H9 (cell line): ENCODE results near the gene OMA1. TPM values are rescaled to one million over a fixed set of nuclear protein-coding genes. Genes with fewer than 3 reads are reported as not detected.

Source experiments
- DNase-seq: peaks from one replicate; pipeline ENCODE4 v3.0.0-alpha.2; 2017
- H2AFZ ChIP-seq: one replicate; pipeline ENCODE4 v1.6.1; 2013; ENCODE audit warnings: mild to moderate bottlenecking, low read length, control low read depth, moderate library complexity
- H2AK5ac ChIP-seq: 2 replicates; pipeline ENCODE4 v1.6.1; 2013; ENCODE audit warnings: low read length, control low read depth, mixed read lengths; ENCODE audit not compliant: insufficient read length
- H2BK120ac ChIP-seq: one replicate; pipeline ENCODE4 v1.6.1; 2013; ENCODE audit warnings: low read depth, mild to moderate bottlenecking, low read length, control low read depth, inconsistent platforms; ENCODE audit not compliant: poor library complexity, severe bottlenecking
- H2BK12ac ChIP-seq: 2 replicates; pipeline ENCODE4 v1.6.1; 2013; ENCODE audit warnings: low read length, control low read depth, mixed read lengths, low read depth; ENCODE audit not compliant: insufficient read length
- H2BK15ac ChIP-seq: 2 replicates; pipeline ENCODE4 v1.6.1; 2013; ENCODE audit warnings: low read depth, low read length, control low read depth
- H2BK20ac ChIP-seq: one replicate; pipeline ENCODE4 v1.6.1; 2013; ENCODE audit warnings: low read depth, mild to moderate bottlenecking, low read length, control low read depth, inconsistent platforms; ENCODE audit not compliant: poor library complexity, severe bottlenecking
- H2BK5ac ChIP-seq: 2 replicates; pipeline ENCODE4 v1.6.1; 2013; ENCODE audit warnings: low read length, control low read depth, mixed read lengths; ENCODE audit not compliant: insufficient read length
- H3K14ac ChIP-seq: 2 replicates; pipeline ENCODE4 v1.6.1; 2013; ENCODE audit warnings: low read length, control low read depth; ENCODE audit not compliant: insufficient read depth
- H3K18ac ChIP-seq: 2 replicates; pipeline ENCODE4 v1.6.1; 2013; ENCODE audit warnings: low read depth, mild to moderate bottlenecking, mixed read lengths, low read length, control low read depth; ENCODE audit not compliant: insufficient read length
- H3K23ac ChIP-seq: 2 replicates; pipeline ENCODE4 v1.6.1; 2013; ENCODE audit warnings: low read length, control low read depth, mixed read lengths, low read depth; ENCODE audit not compliant: insufficient read length
- H3K23me2 ChIP-seq: 2 replicates; pipeline ENCODE4 v1.6.1; 2013; ENCODE audit warnings: low read depth, mild to moderate bottlenecking, mixed read lengths, low read length, control low read depth; ENCODE audit not compliant: insufficient read length, poor library complexity, severe bottlenecking
- H3K27ac ChIP-seq: 2 replicates; pipeline ENCODE4 v1.5.1; 2013; ENCODE audit warnings: low read length, control low read depth, mixed read lengths, low read depth; ENCODE audit not compliant: insufficient read length
- H3K27me3 ChIP-seq: 2 replicates; pipeline ENCODE4 v1.6.1; 2013; ENCODE audit warnings: low read length, control low read depth, inconsistent platforms; ENCODE audit not compliant: insufficient read depth
- H3K4ac ChIP-seq: 2 replicates; pipeline ENCODE4 v1.6.1; 2013; ENCODE audit warnings: low read depth, mild to moderate bottlenecking, control low read depth, inconsistent platforms, low read length, moderate library complexity
- H3K4me1 ChIP-seq: 2 replicates; pipeline ENCODE4 v1.6.1; 2013; ENCODE audit warnings: low read length, control low read depth, inconsistent platforms; ENCODE audit not compliant: insufficient read depth
- H3K4me2 ChIP-seq: 2 replicates; pipeline ENCODE4 v1.6.1; 2013; ENCODE audit warnings: low read length, control low read depth, mixed read lengths; ENCODE audit not compliant: insufficient read length, insufficient read depth
- H3K56ac ChIP-seq: 2 replicates; pipeline ENCODE4 v1.6.1; 2013; ENCODE audit warnings: low read depth, mild to moderate bottlenecking, mixed read lengths, low read length, control low read depth; ENCODE audit not compliant: insufficient read length
- H3K79me1 ChIP-seq: 2 replicates; pipeline ENCODE4 v1.6.1; 2013; ENCODE audit warnings: low read depth, mild to moderate bottlenecking, moderate library complexity, low read length, control low read depth, inconsistent platforms; ENCODE audit not compliant: insufficient read depth, poor library complexity, severe bottlenecking
- H3K79me2 ChIP-seq: 2 replicates; pipeline ENCODE4 v1.6.1; 2013; ENCODE audit warnings: low read length, control low read depth, inconsistent platforms; ENCODE audit not compliant: insufficient read depth
- H3K9ac ChIP-seq: 2 replicates; pipeline ENCODE4 v1.6.1; 2013; ENCODE audit warnings: low read length, control low read depth, mixed read lengths; ENCODE audit not compliant: insufficient read length; ENCODE audit errors: extremely low read depth
- H3K9me3 ChIP-seq: one replicate; pipeline ENCODE4 v1.6.1; 2013; ENCODE audit warnings: low read depth, low read length, inconsistent platforms; ENCODE audit not compliant: control insufficient read depth
- H3T11ph ChIP-seq: one replicate; pipeline ENCODE4 v1.6.1; 2013; ENCODE audit warnings: mild to moderate bottlenecking, low read length, control low read depth, inconsistent platforms
- H4K20me1 ChIP-seq: one replicate; pipeline ENCODE4 v1.6.1; 2013; ENCODE audit not compliant: control insufficient read depth, insufficient read length, insufficient read depth
- H4K5ac ChIP-seq: 2 replicates; pipeline ENCODE4 v1.6.1; 2013; ENCODE audit warnings: low read depth, mild to moderate bottlenecking, mixed read lengths, low read length, control low read depth; ENCODE audit not compliant: insufficient read length
- H4K8ac ChIP-seq: replicated peaks from 2 replicates; pipeline ENCODE4 v1.6.1; 2013; ENCODE audit warnings: low read length, control low read depth, mixed read lengths, low read depth; ENCODE audit not compliant: insufficient read length
- H4K91ac ChIP-seq: 2 replicates; pipeline ENCODE4 v1.6.1; 2013; ENCODE audit warnings: low read depth, mild to moderate bottlenecking, moderate library complexity, mixed read lengths, low read length, control low read depth; ENCODE audit not compliant: insufficient read length
- H3K27ac Mint-ChIP-seq, 3 experiments: 2 replicates in 2 of 3; 3 replicates in 1 of 3; pipeline ENCODE4 v1.8.0; 2020 to 2021; ENCODE audit warnings: mixed read lengths in 3 of 3, mild to moderate bottlenecking in 1 of 3, moderate library complexity in 1 of 3
- H3K27me3 Mint-ChIP-seq: 2 replicates; pipeline ENCODE4 v1.8.0; 2021; ENCODE audit warnings: low read depth, mild to moderate bottlenecking, moderate library complexity, mixed read lengths
- H3K36me3 Mint-ChIP-seq, 3 experiments: 2 replicates in 2 of 3; 3 replicates in 1 of 3; pipeline ENCODE4 v1.8.0; 2020 to 2021; ENCODE audit warnings: low read depth in 3 of 3, mixed read lengths in 3 of 3; ENCODE audit not compliant: insufficient read depth in 1 of 3
- H3K4me1 Mint-ChIP-seq, 2 experiments: 2 replicates each; pipeline ENCODE4 v1.8.0; 2020; ENCODE audit warnings: mixed read lengths in 2 of 2
- H3K4me3 Mint-ChIP-seq, 2 experiments: 2 replicates in 1 of 2; 3 replicates in 1 of 2; pipeline ENCODE4 v1.8.0; 2020 to 2021; ENCODE audit warnings: mild to moderate bottlenecking in 2 of 2, mixed read lengths in 2 of 2, moderate library complexity in 1 of 2
- H3K9me3 Mint-ChIP-seq, 2 experiments: 2 replicates in 1 of 2; 3 replicates in 1 of 2; pipeline ENCODE4 v1.8.0; 2020; ENCODE audit warnings: mild to moderate bottlenecking in 2 of 2, mixed read lengths in 2 of 2, moderate library complexity in 1 of 2
- CTCF ChIP-seq: fragments of 200-600 bp; sonication (generic); conservative IDR thresholded peaks from 3 replicates; pipeline ENCODE4 v1.8.0; 2021; ENCODE audit warnings: antibody characterized with exemption, mild to moderate bottlenecking
- WGBS: extraction: QIAGEN DNeasy Blood & Tissue Kit; methylation state at CpG from one replicate; pipeline ENCODE4 v1.1.7; 2013; ENCODE audit warnings: missing lambda C conversion rate, low lambda C conversion rate, mixed read lengths; ENCODE audit not compliant: insufficient read length; ENCODE audit errors: extremely low coverage; 5-methylcytosine and 5-hydroxymethylcytosine counted together
- total RNA-seq: library from RNA; stranded (reverse); gene quantifications from 2 replicates; pipeline ENCODE4 v1.2.1, GENCODE V29; 2021

OMA1 gene
- total RNA-seq, 1 experiment from 2014 or later = 12.9 TPM

DNA sequence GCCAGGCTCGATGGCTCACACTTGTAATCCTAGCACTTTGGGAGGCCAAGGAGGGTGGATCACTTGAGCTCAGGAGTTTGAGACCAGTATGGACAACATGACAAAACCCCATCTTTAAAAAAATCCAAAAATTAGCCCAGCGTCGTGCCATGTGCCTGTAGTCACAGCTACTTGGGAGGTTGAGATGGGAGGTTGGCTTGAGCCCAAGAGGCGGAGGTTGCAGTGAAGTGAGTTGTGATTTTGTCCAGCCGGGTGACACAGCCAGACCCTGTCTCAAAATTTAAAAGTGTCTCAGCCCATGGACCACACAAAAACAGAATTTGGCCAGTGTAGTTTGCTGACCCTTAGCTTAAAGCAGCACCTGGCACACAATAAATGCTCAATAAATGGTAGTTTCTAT is 41.9 kb upstream of the OMA1 start:
- H3K18ac ChIP-seq = no peak overlapping the region
- H3K27me3 Mint-ChIP-seq = peaks cover 15% of the 10 kb centered on the region
- no peak overlapping the region for H3K23ac ChIP-seq
- H2AFZ ChIP-seq = no peak overlapping the region
- H3K4me1 Mint-ChIP-seq = 0 out of 4 replicates have a peak, but pooled peaks cover 0 to 8% of the 10 kb centered on the region in 2 experiments
- DNase-seq = no peak
- H4K91ac ChIP-seq = no peak overlapping the region
- no peaks in the 10 kb centered on the region for H3K23me2 ChIP-seq
- no peaks in the 10 kb centered on the region for H3K4me1 ChIP-seq
- H4K20me1 ChIP-seq = no peaks in the 10 kb centered on the region
- H2BK120ac ChIP-seq = no peak overlapping the region
- no peak overlapping the region for H4K5ac ChIP-seq
- H3K79me1 ChIP-seq = no peaks in the 10 kb centered on the region
- no peak overlapping the region; the same call in 1 of the 2 replicates for H3K14ac ChIP-seq
- no peak overlapping the region for H3K4me3 Mint-ChIP-seq
- TF ChIP-seq CTCF = no peak
- no peak overlapping the region for H3K4me2 ChIP-seq
- H4K8ac ChIP-seq = no peak overlapping the region
- H3K27ac Mint-ChIP-seq = no peak overlapping the region; a peak in 1 of 7 replicates
- no peaks in the 10 kb centered on the region for H3K79me2 ChIP-seq
- H3T11ph ChIP-seq = no peak overlapping the region
- H3K36me3 Mint-ChIP-seq = no peaks in the 10 kb centered on the region
- no peaks in the 10 kb centered on the region for H3K9me3 Mint-ChIP-seq
- H2BK20ac ChIP-seq = no peak overlapping the region
- WGBS = no CpG with 5 or more reads among the region's 5 CpGs
- H3K4ac ChIP-seq = no peak overlapping the region
- no peaks in the 10 kb centered on the region for H3K27me3 ChIP-seq
- no peak overlapping the region for H2AK5ac ChIP-seq
- H2BK15ac ChIP-seq = no peak overlapping the region
- H2BK5ac ChIP-seq = no peak overlapping the region
- H3K9ac ChIP-seq = no peak overlapping the region
- H2BK12ac ChIP-seq = no peak overlapping the region
- H3K56ac ChIP-seq = no peak overlapping the region
- H3K9me3 ChIP-seq = no peaks in the 10 kb centered on the region
- no peak overlapping the region for H3K27ac ChIP-seq
